Duodenal mucosa (tissue), 2 donors: ENCODE measurements around the gene CHKB.
A peak's percentile ranks its signal among the peaks of the same experiment; 100 is the strongest.

Source experiments
- H3K27ac ChIP-seq: one replicate; pipeline ENCODE4 v1.7.0; 2013; ENCODE audit warnings: low read depth, low read length
- H3K27me3 ChIP-seq, 2 donors: one replicate each; pipeline ENCODE4 v1.7.0; 2013; ENCODE audit warnings: low read length in 2 of 2, control low read depth in 1 of 2; ENCODE audit not compliant: insufficient read depth in 2 of 2, control insufficient read depth in 1 of 2
- H3K36me3 ChIP-seq, 2 donors: one replicate each; pipeline ENCODE4 v1.7.0; 2013; ENCODE audit warnings: low read length in 2 of 2, control low read depth in 1 of 2; ENCODE audit not compliant: insufficient read depth in 2 of 2, control insufficient read depth in 1 of 2
- H3K4me1 ChIP-seq, 2 donors: one replicate each; pipeline ENCODE4 v1.7.0; 2013; ENCODE audit warnings: low read length in 2 of 2, control low read depth in 1 of 2; ENCODE audit not compliant: insufficient read depth in 2 of 2, control insufficient read depth in 1 of 2
- H3K4me3 ChIP-seq, 2 donors: one replicate each; pipeline ENCODE4 v1.7.0; 2013; ENCODE audit warnings: low read length in 2 of 2, low read depth in 1 of 2
- H3K9ac ChIP-seq, 2 donors: one replicate each; pipeline ENCODE4 v1.7.0; 2013; ENCODE audit warnings: low read length in 2 of 2, low read depth in 1 of 2
- H3K9me3 ChIP-seq, 2 donors: one replicate each; pipeline ENCODE4 v1.7.0; 2013; ENCODE audit warnings: low read length in 2 of 2, control low read depth in 1 of 2; ENCODE audit not compliant: control insufficient read depth in 1 of 2

CHKB gene

DNA sequence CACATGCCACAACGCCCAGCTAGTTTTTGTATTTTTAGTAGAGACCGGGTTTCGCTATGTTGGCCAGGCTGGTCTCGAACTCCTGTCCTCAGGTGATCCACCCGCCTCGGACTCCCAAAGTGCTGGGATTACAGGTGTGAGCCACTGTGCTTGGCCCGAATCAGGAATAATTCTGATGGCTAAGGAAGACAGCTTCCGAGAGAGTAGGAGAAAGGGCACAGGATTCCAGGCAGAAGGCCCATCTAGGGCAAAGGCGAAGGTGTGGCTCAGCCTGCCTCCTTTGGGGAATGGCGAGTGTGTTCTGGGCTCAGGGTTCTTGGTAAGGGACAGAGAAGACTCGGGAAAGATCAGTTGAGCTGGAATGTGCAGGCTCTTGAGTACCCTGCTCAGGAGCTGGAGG, 18.4 kb downstream of the CHKB start:
- Histone ChIP-seq H3K4me3 (no peak overlapping the region), H3K9me3 (no peaks in the 10 kb centered on the region), H3K27me3 (no peaks in the 10 kb centered on the region), H3K9ac (no peak overlapping the region), H3K36me3 (peaks cover 0 to 3% of the 10 kb centered on the region in 2 donors), H3K27ac (no peak overlapping the region), H3K4me1 (peaks cover 18 to 20% of the 10 kb centered on the region in 2 donors)

DNA sequence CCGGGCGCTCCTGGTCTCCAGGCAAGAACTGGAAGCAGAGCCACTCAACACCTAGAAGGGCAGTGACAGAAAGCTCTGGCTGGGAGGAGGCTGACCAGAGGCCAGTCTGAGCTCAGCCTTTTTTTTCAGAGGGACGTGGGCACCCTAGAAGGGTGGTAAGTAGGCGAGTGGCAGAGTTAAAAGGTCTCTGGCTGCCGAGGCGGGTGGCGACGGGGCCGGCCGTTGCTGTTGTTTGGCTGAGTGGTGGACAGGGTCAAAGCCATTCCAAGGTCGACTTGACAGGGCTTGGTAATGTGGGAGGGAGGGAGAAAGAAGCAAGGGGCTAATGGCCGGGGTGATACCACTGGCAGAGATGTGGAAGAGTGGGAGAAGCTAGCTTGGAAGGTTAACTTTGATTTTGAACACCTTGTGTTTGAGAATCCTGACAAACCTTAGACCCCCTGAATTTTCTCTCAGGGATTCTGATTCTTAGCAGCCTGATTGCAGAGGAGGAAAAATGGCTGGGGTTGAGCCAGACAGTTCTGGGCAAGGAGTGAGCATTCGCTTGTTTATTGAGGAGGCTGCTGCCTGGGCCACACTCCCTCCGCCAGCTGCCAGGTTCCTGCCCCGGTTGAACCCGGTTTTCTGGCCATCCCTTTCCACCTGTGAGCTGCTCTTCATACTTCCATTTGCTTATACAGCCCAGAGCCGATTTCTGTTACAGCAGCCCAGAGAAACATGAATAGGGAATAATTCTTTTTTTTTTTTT, 19.1 kb downstream of the CHKB start:
- H3K4me1 ChIP-seq, result peaks cover 11 to 14% of the 10 kb centered on the region in 2 donors
- H3K36me3 ChIP-seq, result no peaks in the 10 kb centered on the region
- no peaks in the 10 kb centered on the region for H3K9me3 ChIP-seq
- no peaks in the 10 kb centered on the region for H3K27me3 ChIP-seq
- peak overlapping the region; percentile 71 for H3K27ac ChIP-seq
- peak overlapping the region; percentile 64 to 86 for H3K9ac ChIP-seq
- peak overlapping the region; percentile 72 to 84 for H3K4me3 ChIP-seq

DNA sequence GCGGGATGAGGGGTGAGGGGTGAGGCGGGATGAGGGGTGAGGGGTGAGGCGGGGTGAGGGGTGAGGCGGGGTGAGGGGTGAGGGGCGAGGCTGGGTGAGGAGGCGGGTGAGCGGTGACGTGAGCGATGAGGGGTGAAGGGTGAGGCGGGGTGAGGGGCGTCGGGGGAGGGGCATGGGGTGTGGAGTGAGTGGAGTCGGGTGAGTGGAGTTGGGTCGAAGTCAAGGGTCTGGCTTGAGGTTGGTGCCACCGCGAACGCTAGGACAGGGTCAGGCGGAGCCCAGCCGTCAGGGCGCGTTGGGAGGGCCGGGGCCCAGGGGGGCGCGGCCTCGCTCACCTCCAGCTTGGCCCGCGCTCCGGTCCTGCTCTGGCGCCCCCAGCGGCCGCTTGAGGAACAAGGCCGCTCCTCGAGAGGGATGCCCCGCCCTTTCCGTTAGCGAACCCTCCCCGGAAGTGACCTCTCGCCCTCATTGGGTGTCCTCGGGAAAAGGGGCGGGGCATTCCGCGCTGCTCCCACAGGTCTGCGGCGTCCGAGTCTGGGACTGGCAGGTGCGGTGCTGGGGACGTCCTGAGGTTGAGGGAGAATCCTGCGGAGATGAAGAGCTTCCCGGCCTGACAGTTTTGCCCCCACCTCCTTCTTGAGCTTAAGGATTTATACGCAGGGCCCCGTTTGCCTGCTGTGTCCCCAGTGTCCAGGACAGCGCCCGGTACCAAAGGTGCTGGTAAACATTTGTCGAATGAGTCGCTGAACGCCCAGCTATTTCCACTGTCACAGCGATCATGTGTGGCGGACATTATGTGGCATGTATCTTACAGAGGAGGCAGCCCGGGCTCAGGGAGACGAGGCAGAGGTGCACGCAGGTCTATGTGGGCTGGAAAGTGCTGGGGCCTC, 19.9 kb downstream of the CHKB start, which contains the start of gene SYCE3:
Gene SYCE3, minus strand, starts transcription at position 397 of the 890 bp plus-strand sequence. CDS start 6,514 bp downstream, outside the sequence.
- H3K27ac ChIP-seq, result peak within 1 kb of the TSS; percentile 71
- peaks cover 9 to 14% of the 10 kb centered on the region in 2 donors for H3K4me1 ChIP-seq
- H3K9ac ChIP-seq, result peak within 1 kb of the TSS; percentile 64 to 86

DNA sequence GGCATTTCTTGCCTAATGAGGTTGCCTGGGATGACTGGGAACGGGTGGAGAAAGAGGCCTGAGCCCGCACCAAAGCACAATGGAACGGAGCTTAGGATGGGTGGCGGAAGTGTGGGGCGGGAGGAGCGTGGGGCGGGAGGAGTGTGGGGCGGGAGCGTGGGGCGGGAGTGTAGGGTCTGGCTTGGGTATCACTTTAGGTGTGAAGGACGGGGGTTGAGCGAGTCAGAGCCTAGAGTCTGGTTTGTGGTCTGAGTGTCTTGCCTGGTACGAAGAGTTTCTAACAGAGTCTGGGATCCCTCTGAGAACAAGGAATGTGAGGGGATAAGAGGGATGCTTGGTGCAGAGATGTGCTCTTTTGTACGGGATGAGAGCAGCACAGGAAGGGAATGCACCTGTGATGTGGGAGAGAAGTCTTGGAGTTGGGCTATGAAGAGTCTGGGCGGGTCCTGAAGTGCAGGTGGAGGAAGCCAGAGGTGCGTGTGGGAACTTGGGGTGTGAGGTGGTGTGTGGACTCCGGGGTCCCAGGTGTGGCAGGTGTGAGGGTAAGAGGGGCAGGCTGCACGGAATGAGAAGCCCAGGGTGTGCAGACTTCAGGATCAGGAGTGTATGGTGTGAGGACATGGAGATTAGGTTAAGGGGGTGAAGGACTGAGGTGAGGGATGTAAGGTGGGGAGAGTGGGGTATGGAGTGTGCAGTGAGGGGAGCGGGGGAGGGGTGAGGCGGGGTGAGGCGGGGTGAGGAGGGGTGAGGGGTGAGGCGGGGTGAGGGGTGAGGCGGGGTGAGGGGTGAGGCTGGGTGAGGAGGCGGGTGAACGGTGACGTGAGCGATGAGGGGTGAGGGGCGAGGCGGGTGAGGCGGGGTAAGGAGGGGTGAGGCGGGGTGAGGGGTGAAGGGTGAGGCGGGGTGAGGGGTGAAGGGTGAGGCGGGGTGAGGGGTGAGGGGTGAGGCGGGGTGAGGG, 21.0 kb downstream of the CHKB start:
- Histone ChIP-seq H3K9me3 (no peaks in the 10 kb centered on the region), H3K4me3 (no peak overlapping the region), H3K27me3 (no peaks in the 10 kb centered on the region), H3K4me1 (peaks cover 9 to 14% of the 10 kb centered on the region in 2 donors), H3K36me3 (no peaks in the 10 kb centered on the region), H3K27ac (no peak overlapping the region), H3K9ac (no peak overlapping the region)

More for the DNA sequence above, 19.9 kb downstream of the CHKB start, which contains the start of gene SYCE3:
- Histone ChIP-seq H3K36me3 (no peaks in the 10 kb centered on the region), H3K4me3 (peak within 1 kb of the TSS; percentile 72 to 84), H3K9me3 (no peaks in the 10 kb centered on the region), H3K27me3 (no peaks in the 10 kb centered on the region)

DNA sequence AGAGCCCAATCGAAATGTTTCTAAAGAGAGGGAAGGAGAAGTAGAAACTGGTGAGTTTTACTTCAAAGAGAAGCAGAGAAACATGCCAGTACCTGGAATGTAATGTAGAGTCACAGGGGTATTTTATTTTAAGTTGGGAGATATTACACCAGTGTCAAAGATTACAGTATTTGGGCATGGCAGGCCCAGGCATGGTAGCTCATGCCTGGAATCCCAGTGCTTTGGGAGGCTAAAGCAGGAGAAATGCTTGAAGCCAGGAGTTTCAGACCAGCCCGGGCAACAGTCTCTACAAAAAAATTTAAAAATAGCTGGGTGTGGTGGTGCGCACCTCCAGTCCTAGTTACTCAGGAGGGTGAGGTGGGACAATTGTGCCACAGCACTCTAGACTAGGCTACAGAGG, 22.6 kb downstream of the CHKB start:
- H3K9ac ChIP-seq, result no peak overlapping the region
- H3K36me3 ChIP-seq, result no peaks in the 10 kb centered on the region
- peaks cover 9 to 14% of the 10 kb centered on the region in 2 donors for H3K4me1 ChIP-seq
- H3K27ac ChIP-seq, result no peak overlapping the region
- no peak overlapping the region for H3K4me3 ChIP-seq
- H3K27me3 ChIP-seq, result no peaks in the 10 kb centered on the region
- H3K9me3 ChIP-seq, result no peaks in the 10 kb centered on the region

DNA sequence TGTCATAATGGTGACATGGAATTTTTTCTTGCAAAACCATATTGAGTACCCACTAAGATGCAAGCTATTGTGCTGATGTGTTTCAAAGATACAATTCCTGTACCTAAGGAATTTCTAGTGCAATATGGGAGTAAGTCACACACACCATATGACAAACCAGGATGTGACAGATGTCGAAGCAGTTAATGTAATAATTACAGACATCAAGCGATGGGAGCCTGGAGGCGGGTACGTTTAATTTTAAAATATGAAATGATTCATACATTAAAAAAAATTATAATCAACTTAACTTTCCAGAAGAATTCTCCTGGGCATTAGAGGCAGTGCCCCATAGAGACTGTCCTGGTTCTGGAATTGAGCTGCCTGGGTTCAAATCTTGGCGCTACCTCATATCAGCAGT, 25.9 kb downstream of the CHKB start:
- Histone ChIP-seq H3K4me3 (no peak overlapping the region), H3K36me3 (no peaks in the 10 kb centered on the region), H3K9me3 (no peaks in the 10 kb centered on the region), H3K27me3 (no peaks in the 10 kb centered on the region), H3K27ac (no peak overlapping the region), H3K9ac (no peak overlapping the region), H3K4me1 (no peaks in the 10 kb centered on the region)

DNA sequence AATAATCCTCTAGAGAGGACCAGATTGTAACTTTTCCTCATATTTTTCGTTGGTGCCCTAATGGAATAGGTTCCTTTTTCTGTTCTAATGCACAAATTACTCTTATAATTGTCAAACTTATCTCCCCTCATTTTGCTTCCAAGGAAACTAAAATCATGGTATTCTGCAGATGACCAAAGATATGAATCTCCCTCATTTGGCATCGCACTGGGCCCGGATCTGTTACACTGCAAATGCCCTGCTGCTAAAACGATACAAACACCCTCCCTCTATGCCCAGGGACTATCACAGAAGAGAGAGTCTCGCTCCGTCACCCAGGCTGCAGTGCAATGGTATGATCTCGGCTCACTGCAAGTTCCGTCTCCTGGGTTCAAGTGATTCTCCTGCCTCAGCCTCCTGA, 29.3 kb downstream of the CHKB start:
- no peaks in the 10 kb centered on the region for H3K36me3 ChIP-seq
- H3K4me3 ChIP-seq, result no peak overlapping the region
- no peak overlapping the region for H3K27ac ChIP-seq
- H3K9me3 ChIP-seq, result no peaks in the 10 kb centered on the region
- no peak overlapping the region for H3K9ac ChIP-seq
- peaks cover 0 to 4% of the 10 kb centered on the region in 2 donors for H3K27me3 ChIP-seq
- peaks cover 0 to 7% of the 10 kb centered on the region in 2 donors for H3K4me1 ChIP-seq

DNA sequence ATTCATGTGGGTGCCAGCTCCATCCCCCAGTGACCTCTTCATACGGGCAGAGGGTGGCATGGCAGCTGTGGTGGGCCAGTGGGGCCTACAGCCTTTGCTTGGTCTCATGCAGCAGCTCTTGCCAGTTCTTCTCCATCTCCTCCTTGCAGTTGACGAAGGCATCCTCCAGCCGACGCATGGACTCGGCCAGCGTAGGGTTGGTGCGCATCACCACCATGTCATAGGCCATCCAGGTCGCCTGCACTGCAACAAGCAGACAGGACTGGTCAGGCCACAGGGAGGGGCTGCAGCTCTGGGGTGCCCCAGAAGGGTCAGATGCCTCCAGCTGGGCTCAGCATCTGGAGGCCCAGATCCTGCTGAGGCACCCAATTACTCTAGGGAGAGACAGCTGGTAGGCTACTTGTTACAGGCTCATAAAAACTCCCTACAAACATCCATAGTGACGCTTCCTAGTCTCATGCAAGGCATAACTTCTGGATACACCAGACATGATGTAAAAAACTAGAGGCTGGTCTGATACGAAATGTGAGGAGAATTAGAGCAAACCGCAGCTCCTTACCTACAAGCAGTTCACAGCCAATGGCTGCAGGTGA, 31.4 kb downstream of the CHKB start:
- peaks cover 0 to 6% of the 10 kb centered on the region in 2 donors for H3K27me3 ChIP-seq
- no peaks in the 10 kb centered on the region for H3K36me3 ChIP-seq
- H3K27ac ChIP-seq, result no peak overlapping the region
- H3K9ac ChIP-seq, result no peak overlapping the region
- H3K4me3 ChIP-seq, result no peak overlapping the region
- H3K4me1 ChIP-seq, result peaks cover 0 to 9% of the 10 kb centered on the region in 2 donors
- no peaks in the 10 kb centered on the region for H3K9me3 ChIP-seq

DNA sequence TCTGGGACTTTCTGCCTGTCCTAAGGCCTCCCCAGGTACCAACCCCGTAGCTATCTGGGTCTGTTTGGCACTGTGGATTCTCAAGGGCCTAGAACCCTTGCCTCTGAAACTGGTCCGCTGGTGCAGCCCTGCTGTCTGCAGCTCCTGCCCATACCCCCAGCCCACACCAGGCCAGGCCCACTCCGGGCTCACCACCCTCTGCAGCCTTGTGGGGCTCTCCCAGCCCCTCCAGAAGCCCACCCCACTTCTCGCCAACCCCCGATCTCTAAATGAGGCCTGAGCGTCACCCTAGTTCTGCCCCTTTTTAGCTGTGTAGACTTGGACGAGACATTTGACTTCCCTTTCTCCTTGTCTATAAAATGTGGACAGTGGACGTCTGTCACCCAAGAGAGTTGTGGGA, 32.3 kb downstream of the CHKB start:
- no peaks in the 10 kb centered on the region for H3K36me3 ChIP-seq
- no peaks in the 10 kb centered on the region for H3K9me3 ChIP-seq
- no peak overlapping the region for H3K4me3 ChIP-seq
- no peak overlapping the region for H3K9ac ChIP-seq
- H3K27ac ChIP-seq, result no peak overlapping the region
- peaks cover 0 to 6% of the 10 kb centered on the region in 2 donors for H3K27me3 ChIP-seq
- H3K4me1 ChIP-seq, result peaks cover 3 to 9% of the 10 kb centered on the region in 2 donors
